T47D (cell line): ENCODE results near the gene TMEM33.

Experiments used
- DNase-seq, 2 experiments: peaks; one replicate each; pipeline versions ENCODE4 v3.0.0 to v3.0.0-alpha.2; 2011 to 2012; ENCODE audit warnings: low read depth in 1 of 2, low spot score in 1 of 2
- JUND ChIP-seq: IDR thresholded peaks from 2 replicates; pipeline ENCODE4 v1.6.1; 2012; ENCODE audit warnings: low read depth
- in situ Hi-C: cut with HindIII; loops from 2 replicates; pipeline ENCODE4 v1.10.0; 2016; ENCODE audit warnings: low sequenced_read_pairs, low pct_unique_long_range_greater_than_20kb

TMEM33 gene

DNA sequence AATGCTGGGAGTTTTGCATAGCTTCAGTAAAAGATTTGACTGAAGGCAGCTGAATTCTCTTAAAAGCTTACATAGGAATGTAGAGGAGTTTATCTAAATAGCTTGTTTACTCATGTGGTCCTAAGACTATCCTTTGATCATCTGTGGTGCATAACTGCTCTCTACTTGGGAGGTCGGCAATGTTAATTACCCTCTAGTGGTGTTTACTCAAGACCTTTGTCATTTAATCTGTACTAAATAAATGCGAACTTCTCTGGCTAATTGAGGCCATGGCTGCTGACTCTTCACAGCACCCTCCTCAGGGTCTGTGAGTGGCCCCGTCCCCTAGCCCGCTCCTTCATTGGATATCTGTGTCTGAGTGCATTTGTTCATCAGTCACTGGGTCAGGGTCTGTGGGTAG lies 13.8 kb upstream of the TMEM33 start:
- no peak for DNase-seq
- in situ Hi-C loops = no loop called here
- TF ChIP-seq JUND = no peak

- in situ Hi-C loops = no loop called here
- no peak for TF ChIP-seq JUND
- DNase-seq = no peak
These were observed 7.3 kb upstream of the TMEM33 start for GRCh38 chr4:41927796-41928499.

GRCh38 chr4:41930139-41930831 lies 4.9 kb upstream of the TMEM33 start:
- no peak for TF ChIP-seq JUND
- no peak for DNase-seq
- in situ Hi-C loops = no loop called here

DNA sequence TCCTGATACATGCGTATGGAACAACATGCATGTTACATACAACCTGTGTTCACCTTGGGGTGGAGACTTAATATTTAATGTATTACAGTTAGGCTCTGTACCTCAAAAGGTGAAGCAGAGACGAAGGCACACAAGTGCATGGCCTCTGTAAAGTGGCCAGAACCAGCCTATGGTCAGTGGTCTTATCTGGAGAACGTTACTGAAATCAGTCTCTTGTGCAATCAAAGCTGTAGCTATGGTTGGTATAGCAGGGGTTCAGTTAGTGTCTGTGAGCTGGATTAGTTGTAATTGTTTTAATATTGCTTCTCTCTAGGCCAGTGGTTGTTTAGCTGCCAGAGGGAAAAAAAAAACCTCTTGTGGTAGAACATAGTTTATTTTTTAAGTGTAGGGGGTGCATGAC lies 2.2 kb upstream of the TMEM33 start:
- no peak for TF ChIP-seq JUND
- in situ Hi-C loops = no loop called here
- no peak for DNase-seq

- no peak for TF ChIP-seq JUND
- DNase-seq = peak in 1 of 2 experiments; percentile 36
- in situ Hi-C loops = no loop called here
These were observed 1.2 kb upstream of the TMEM33 start for GRCh38 chr4:41933997-41934503.

DNA sequence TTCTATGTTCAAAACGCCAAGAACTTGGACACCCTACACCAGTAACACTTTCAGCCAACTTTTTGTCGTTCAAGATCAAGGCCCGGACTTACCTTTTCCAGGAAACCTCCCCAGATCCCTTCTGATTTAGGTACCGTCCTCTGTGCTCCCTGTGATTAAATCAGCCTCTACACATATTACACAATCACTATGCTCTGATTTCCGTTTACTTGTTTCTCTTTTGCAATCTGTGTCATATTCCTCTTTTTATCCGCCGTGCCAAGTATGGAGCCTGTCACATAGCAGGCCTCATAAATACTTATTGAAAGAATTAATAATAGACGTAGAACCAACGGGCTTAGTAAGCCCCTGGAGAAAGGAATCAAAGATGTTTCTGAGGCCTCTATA lies 722 bp upstream of the TMEM33 start:
- no peak for DNase-seq
- in situ Hi-C loops = no loop called here
- TF ChIP-seq JUND = no peak

- in situ Hi-C loops = no loop called here
- TF ChIP-seq JUND = no peak
- DNase-seq = no peak
These were observed 408 bp downstream of the TMEM33 start for GRCh38 chr4:41935652-41936021.

- no peak for TF ChIP-seq JUND
- DNase-seq = no peak
- in situ Hi-C loops = no loop called here
These were observed 3.9 kb downstream of the TMEM33 start for GRCh38 chr4:41939016-41939626.

- in situ Hi-C loops = no loop called here
- no peak for TF ChIP-seq JUND
- DNase-seq = no peak
These were observed 5.6 kb downstream of the TMEM33 start for GRCh38 chr4:41940834-41941233.

GRCh38 chr4:41943506-41943905 lies 8.3 kb downstream of the TMEM33 start:
- TF ChIP-seq JUND = no peak
- no peak for DNase-seq
- in situ Hi-C loops = no loop called here

GRCh38 chr4:41944089-41944488 lies 8.9 kb downstream of the TMEM33 start:
- no peak for TF ChIP-seq JUND
- DNase-seq = no peak
- in situ Hi-C loops = no loop called here

- TF ChIP-seq JUND = no peak
- DNase-seq = no peak
- in situ Hi-C loops = no loop called here
These were observed 14.3 kb downstream of the TMEM33 start for GRCh38 chr4:41949531-41949930.

DNA sequence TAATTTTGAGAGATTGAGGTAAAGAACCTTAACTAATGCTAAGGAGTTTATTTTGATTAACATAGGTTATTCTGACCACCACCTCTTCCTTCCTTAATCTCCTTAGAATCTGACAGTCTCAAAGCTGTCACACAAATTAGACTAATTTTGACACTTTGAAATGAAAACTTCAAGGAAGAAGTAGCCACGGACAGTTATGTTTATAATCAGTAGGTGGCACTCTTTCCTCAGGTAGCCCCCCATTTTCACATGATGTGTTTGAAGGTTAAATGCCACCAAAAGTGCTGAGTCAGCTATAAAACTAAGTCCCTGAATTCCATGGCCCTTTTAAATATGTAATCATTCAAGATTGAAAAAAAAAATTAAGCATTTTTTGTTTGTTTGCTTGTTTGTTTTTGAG lies 22.4 kb downstream of the TMEM33 start:
- in situ Hi-C loops = no loop called here
- peak in 1 of 2 experiments; percentile 33 for DNase-seq
- TF ChIP-seq JUND = no peak
